Keratinocyte (primary cell): Measurements from ENCODE around the gene ANKRD44. TPM values are rescaled to one million over a fixed set of nuclear protein-coding genes. Genes with fewer than 3 reads are reported as not detected.

Experiments used
- DNase-seq: peaks from one replicate; pipeline ENCODE4 v3.0.0-alpha.2; 2011; ENCODE audit warnings: low read depth, missing footprints, low spot score
- FAIRE-seq: peaks from 2 replicates; lab custom pipeline; 2011; peaks lifted over from hg19 to GRCh38; lab: Jason Lieb, UNC
- H2AFZ ChIP-seq: 2 replicates; pipeline ENCODE4 v1.6.0; 2012; ENCODE audit warnings: low read length, control low read depth, inconsistent platforms; ENCODE audit not compliant: control insufficient read depth
- H3K27ac ChIP-seq: 2 replicates; pipeline ENCODE4 v1.5.1; 2011; ENCODE audit warnings: low read length; ENCODE audit not compliant: control insufficient read depth, insufficient read depth
- H3K27me3 ChIP-seq: 3 replicates; pipeline ENCODE4 v1.6.0; 2011; ENCODE audit warnings: low read length; ENCODE audit not compliant: control insufficient read depth, insufficient read depth; ENCODE audit errors: extremely low read depth
- H3K36me3 ChIP-seq, 2 experiments: 2 replicates in 1 of 2; 3 replicates in 1 of 2; pipeline ENCODE4 v1.5.1; 2011; ENCODE audit warnings: low read length in 2 of 2, mild to moderate bottlenecking in 1 of 2; ENCODE audit not compliant: control insufficient read depth in 2 of 2, insufficient read depth in 2 of 2; ENCODE audit errors: extremely low read depth in 1 of 2
- H3K4me1 ChIP-seq: 3 replicates; pipeline ENCODE4 v1.5.1; 2011; ENCODE audit warnings: low read length; ENCODE audit not compliant: control insufficient read depth, insufficient read depth; ENCODE audit errors: extremely low read depth
- H3K4me2 ChIP-seq: 3 replicates; pipeline ENCODE4 v1.6.0; 2011; ENCODE audit warnings: low read depth, low read length; ENCODE audit not compliant: control insufficient read depth, insufficient read depth; ENCODE audit errors: extremely low read depth
- H3K4me3 ChIP-seq, 3 experiments: fragments of 200-600 bp in 1 of 3; sonication (generic) in 1 of 3; 2 replicates in 2 of 3; 3 replicates in 1 of 3; pipeline ENCODE4 v1.5.1; 2011 to 2016; ENCODE audit warnings: low read length in 3 of 3, mild to moderate bottlenecking in 3 of 3, control low read depth in 2 of 3, inconsistent platforms in 1 of 3, low read depth in 1 of 3, mixed read lengths in 1 of 3, mixed run types in 1 of 3, moderate library complexity in 1 of 3; ENCODE audit not compliant: control insufficient read depth in 2 of 3, insufficient read depth in 2 of 3; ENCODE audit errors: extremely low read depth in 1 of 3
- H3K79me2 ChIP-seq: 2 replicates; pipeline ENCODE4 v1.6.0; 2012; ENCODE audit warnings: low read length; ENCODE audit not compliant: control insufficient read depth, insufficient read depth
- H3K9ac ChIP-seq: 3 replicates; pipeline ENCODE4 v1.6.0; 2011; ENCODE audit warnings: low read length; ENCODE audit not compliant: control insufficient read depth, insufficient read depth; ENCODE audit errors: extremely low read depth
- H3K9me1 ChIP-seq: 3 replicates; pipeline ENCODE4 v1.6.0; 2011; ENCODE audit warnings: low read length; ENCODE audit not compliant: control insufficient read depth, insufficient read depth; ENCODE audit errors: extremely low read depth
- H3K9me3 ChIP-seq: 2 replicates; pipeline ENCODE4 v1.5.1; 2012; ENCODE audit warnings: low read depth, low read length; ENCODE audit not compliant: control insufficient read depth
- H4K20me1 ChIP-seq: 3 replicates; pipeline ENCODE4 v1.6.0; 2011; ENCODE audit warnings: low read length; ENCODE audit not compliant: control insufficient read depth, insufficient read depth; ENCODE audit errors: extremely low read depth
- EZH2 ChIP-seq: IDR thresholded peaks from one replicate; pipeline ENCODE4 v1.6.1; 2012; ENCODE audit warnings: inconsistent platforms, mild to moderate bottlenecking, low read length, moderate library complexity
- dilution Hi-C: fragments of 300-500 bp; cut with MboI; formaldehyde crosslinking; loops from one replicate; pipeline ENCODE4 v1.7.0; 2020; ENCODE audit warnings: low sequenced_read_pairs; ENCODE audit not compliant: extremely low pct_ligation_motif_present
- polyA plus RNA-seq, 5 experiments: library from polyadenylated mRNA; depleted of rRNA in 3 of 5; stranded (reverse) in 3 of 5; stranded (forward) in 1 of 5; unstranded in 1 of 5; fragments of >200 nt; gene quantifications; 1 replicate in 1 of 5; 2 replicates in 3 of 5; 3 replicates in 1 of 5; pipeline versions ENCODE4 v1.2.1 to v1.2.3, GENCODE V29; 2011 to 2012; ENCODE audit warnings: missing spikeins in 2 of 5, low read depth in 1 of 5, low replicate concordance in 1 of 5
- TF ChIP-seq, protein P1 (sequence below), 3 experiments: IDR thresholded peaks in 1 of 3; conservative IDR thresholded peaks in 1 of 3; optimal IDR thresholded peaks in 1 of 3; 2 replicates in 2 of 3; 3 replicates in 1 of 3; pipeline versions ENCODE3 to v1.5.1; 2011; ENCODE audit warnings: low read length in 3 of 3, mild to moderate bottlenecking in 3 of 3, moderate library complexity in 2 of 3, control low read depth in 1 of 3, inconsistent platforms in 1 of 3; ENCODE audit not compliant: insufficient read depth in 2 of 3; ENCODE audit errors: extremely low read depth in 1 of 3

ANKRD44 gene
- polyA plus RNA-seq, 1 donor (not counting 4 experiments of a cell fraction or from before 2014, with no cell fraction given), result 0.35 TPM

- no peak overlapping the region for H2AFZ ChIP-seq
- no peak overlapping the region for H3K9ac ChIP-seq
- no peak for DNase-seq
- H3K27ac ChIP-seq, result no peak overlapping the region
- no peaks in the 10 kb centered on the region for H3K27me3 ChIP-seq
- dilution Hi-C loops, result no loop called here
- H3K9me1 ChIP-seq, result no peaks in the 10 kb centered on the region
- no peaks in the 10 kb centered on the region for H4K20me1 ChIP-seq
- no peaks in the 10 kb centered on the region for H3K4me1 ChIP-seq
- no peak for FAIRE-seq
- H3K9me3 ChIP-seq, result no peaks in the 10 kb centered on the region
- no peak overlapping the region for H3K4me3 ChIP-seq
- TF ChIP-seq, protein P1, sequence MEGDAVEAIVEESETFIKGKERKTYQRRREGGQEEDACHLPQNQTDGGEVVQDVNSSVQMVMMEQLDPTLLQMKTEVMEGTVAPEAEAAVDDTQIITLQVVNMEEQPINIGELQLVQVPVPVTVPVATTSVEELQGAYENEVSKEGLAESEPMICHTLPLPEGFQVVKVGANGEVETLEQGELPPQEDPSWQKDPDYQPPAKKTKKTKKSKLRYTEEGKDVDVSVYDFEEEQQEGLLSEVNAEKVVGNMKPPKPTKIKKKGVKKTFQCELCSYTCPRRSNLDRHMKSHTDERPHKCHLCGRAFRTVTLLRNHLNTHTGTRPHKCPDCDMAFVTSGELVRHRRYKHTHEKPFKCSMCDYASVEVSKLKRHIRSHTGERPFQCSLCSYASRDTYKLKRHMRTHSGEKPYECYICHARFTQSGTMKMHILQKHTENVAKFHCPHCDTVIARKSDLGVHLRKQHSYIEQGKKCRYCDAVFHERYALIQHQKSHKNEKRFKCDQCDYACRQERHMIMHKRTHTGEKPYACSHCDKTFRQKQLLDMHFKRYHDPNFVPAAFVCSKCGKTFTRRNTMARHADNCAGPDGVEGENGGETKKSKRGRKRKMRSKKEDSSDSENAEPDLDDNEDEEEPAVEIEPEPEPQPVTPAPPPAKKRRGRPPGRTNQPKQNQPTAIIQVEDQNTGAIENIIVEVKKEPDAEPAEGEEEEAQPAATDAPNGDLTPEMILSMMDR (optimal IDR thresholded peaks at IDR 0.05 in 1 of 3, IDR thresholded peaks at IDR 0.05 in 1 of 3, conservative IDR thresholded peaks at IDR 0.05 in 1 of 3; ENCODE audit: extremely low read depth in 1 of 3, insufficient read depth in 2 of 3, low read length in 3 of 3), result no peak
- no peak for TF ChIP-seq EZH2
- H3K4me2 ChIP-seq, result no peak overlapping the region
- no peaks in the 10 kb centered on the region for H3K79me2 ChIP-seq
- no peaks in the 10 kb centered on the region for H3K36me3 ChIP-seq
These were observed 78.6 kb downstream of the ANKRD44 start for GRCh38 chr2:197232010-197232409.

- H3K27me3 ChIP-seq, result no peaks in the 10 kb centered on the region
- no peak for FAIRE-seq
- no peak overlapping the region for H3K4me2 ChIP-seq
- no peaks in the 10 kb centered on the region for H3K9me1 ChIP-seq
- no peak overlapping the region for H3K9ac ChIP-seq
- no peaks in the 10 kb centered on the region for H3K79me2 ChIP-seq
- no peak for DNase-seq
- no peaks in the 10 kb centered on the region for H3K36me3 ChIP-seq
- H2AFZ ChIP-seq, result no peak overlapping the region
- H3K4me3 ChIP-seq, result no peak overlapping the region
- no peak overlapping the region for H3K27ac ChIP-seq
- H4K20me1 ChIP-seq, result no peaks in the 10 kb centered on the region
- no peaks in the 10 kb centered on the region for H3K9me3 ChIP-seq
- no peak for TF ChIP-seq EZH2
- TF ChIP-seq, protein P1 (optimal IDR thresholded peaks at IDR 0.05 in 1 of 3, IDR thresholded peaks at IDR 0.05 in 1 of 3, conservative IDR thresholded peaks at IDR 0.05 in 1 of 3; ENCODE audit: extremely low read depth in 1 of 3, insufficient read depth in 2 of 3, low read length in 3 of 3), result no peak
- no peaks in the 10 kb centered on the region for H3K4me1 ChIP-seq
- dilution Hi-C loops, result no loop called here
These were observed 80.8 kb downstream of the ANKRD44 start for GRCh38 chr2:197229509-197230443.
